GM12872 (cell line): ENCODE data around the gene CDC42EP1.

Experiments used
- CTCF ChIP-seq: IDR thresholded peaks from 3 replicates; pipeline ENCODE4 v1.5.1; 2011; ENCODE audit warnings: low read depth, mild to moderate bottlenecking, low read length, moderate library complexity; ENCODE audit not compliant: insufficient read depth

Gene CDC42EP1

DNA sequence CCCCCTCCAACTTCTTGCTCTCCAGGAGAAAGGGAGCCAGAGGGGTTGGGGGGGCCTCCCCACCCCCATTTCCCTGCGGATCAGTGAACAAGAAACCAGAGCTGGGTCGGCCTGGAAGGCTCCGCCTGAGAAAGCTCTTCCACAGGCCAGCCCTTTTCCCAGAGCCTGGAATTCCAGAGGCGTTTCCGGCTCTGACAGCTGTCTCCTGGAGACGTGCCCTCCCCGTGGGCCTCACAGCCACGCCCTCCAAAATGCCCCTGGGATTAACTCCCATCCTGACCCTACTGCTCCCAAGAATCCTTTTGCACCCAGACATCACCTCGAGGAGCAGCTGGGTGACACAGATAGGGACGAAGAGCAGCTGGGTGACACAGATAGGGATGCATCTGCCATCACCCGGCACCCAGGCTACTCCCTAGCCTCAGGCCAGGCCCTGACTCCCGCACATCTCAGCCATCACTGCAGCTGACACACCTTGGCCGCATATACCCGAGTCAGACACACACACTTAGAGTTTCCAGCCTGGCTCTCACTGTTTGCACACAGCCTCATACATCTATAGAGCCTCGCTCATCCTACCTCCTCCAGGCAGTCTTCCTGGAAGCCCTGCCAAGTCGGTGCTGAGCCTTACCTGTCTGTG is 7.6 kb upstream of the CDC42EP1 start:
- TF ChIP-seq CTCF: no peak

DNA sequence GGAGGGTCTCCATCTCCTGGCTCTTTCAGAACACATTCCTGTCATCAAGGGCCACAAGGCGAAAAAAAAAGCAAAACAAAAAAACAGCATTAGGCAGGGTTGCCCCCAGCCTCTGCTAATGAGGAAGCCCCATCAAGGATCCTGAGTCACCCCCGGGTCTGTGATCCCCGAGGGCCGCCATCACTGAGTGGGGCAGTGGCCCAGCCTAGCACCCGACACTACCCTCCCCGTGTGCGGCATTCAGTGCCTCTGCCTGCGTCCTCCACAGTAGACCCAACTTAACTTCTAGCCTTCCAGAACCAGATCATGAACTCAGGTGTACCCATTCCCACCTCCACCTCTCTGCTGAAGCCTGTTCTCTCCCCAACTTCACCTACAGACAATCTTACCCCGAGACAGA is 6.6 kb upstream of the CDC42EP1 start:
- no peak for TF ChIP-seq CTCF

- no peak for TF ChIP-seq CTCF
Measured at GRCh38 chr22:37555029-37555428, 5.3 kb upstream of the CDC42EP1 start.

DNA sequence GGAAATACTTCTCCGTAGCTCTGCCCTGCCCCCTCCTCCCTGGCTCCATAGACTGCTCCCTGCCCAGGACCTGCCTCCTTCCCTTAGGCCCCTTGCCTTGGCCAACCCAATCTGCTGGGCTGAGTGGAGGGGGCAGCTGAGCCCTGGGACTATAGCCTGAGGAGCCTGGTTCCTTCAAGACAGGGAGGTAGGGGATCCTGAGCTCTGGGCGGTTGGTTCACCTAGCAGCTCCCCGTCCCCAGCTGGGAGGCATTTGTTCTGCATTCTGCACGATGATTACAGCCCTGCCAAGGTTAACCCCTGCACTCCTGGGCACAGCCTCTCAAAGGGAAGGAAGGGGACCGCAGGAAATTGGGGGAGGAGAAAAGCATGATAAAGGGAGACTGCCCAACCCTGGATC is 3.6 kb upstream of the CDC42EP1 start:
- TF ChIP-seq CTCF: no peak

DNA sequence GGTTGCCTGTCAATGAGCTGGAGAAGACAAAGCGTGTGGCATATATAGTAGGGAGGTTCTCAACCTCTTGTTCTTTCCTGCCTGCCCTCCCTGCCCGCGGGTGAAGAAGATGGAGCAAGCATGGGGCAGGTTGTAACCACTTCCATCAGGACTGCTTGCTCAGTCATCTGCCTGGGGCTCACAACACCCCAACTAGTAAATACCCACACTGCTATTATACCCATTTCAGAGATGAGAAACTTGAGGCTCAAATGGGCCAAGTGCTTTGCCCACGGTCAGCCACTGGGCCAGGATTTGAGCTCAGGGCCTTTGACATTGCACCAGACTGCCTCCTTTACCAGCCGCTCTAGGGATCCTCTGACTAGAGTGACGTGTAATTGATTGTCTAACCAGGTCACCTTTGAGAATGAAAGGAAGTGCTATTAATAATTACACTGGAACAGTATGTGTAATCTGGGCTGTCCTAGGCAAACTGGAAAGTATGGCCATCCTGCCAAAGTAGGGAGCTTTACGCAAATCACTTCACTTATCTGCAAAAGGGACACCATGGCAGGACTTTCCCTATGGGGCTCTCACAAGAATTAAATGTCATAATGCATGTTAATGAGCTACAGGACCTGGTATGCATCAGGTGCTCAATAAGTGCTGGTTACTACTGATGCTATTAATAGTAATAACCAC is 2.8 kb upstream of the CDC42EP1 start:
- no peak for TF ChIP-seq CTCF

DNA sequence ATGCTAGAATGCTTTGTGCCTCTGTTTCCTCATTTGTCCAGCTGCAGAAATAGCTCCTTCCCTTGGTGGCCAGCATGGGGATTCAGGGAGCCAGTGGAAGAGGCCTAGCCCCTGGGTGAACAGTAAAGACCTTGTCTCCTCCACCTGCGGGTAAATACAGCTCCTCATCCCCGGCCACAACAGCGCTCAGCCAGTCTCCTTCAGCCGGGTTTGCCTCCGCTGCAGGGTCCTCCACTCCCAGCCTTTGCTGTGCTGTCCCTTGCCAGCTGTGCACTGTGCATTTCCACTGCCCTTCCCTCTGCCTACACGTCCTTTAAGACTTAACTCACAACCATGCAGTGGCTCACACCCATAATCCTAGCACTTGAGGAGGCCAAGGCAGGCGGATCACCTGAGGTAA is 1.5 kb upstream of the CDC42EP1 start:
- TF ChIP-seq CTCF: no peak

DNA sequence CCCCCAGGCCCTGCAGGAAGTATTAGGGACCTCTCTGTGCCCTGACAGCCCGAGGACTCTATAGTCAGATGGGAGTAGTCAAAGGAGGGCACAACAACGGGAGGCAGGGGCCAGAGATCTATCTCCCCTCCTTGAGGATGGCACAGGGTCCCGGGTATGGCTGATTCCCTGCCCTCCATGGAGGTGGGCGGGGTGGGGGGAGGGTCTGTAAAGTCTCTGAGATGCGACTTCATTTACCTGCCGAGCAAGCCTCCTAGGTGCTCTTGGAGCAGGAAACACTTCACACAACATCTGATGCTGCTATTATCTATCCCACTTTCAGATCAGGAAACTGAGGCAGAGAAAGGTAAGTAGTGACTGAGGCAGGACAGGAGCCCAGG is 769 bp upstream of the CDC42EP1 start:
- no peak for TF ChIP-seq CTCF
